Measurements from ENCODE around the gene SVIL. TPM values are rescaled to one million over a fixed set of nuclear protein-coding genes. Genes with fewer than 3 reads are reported as not detected.

The SVIL gene
- total and polyA plus RNA-seq, 2 donors (not counting 1 experiment from before 2014, with no cell fraction given), result 0.74 to 0.88 TPM

GRCh38 chr10:29479081-29479925, 155.5 kb downstream of the SVIL start:
- TF ChIP-seq, protein P1, sequence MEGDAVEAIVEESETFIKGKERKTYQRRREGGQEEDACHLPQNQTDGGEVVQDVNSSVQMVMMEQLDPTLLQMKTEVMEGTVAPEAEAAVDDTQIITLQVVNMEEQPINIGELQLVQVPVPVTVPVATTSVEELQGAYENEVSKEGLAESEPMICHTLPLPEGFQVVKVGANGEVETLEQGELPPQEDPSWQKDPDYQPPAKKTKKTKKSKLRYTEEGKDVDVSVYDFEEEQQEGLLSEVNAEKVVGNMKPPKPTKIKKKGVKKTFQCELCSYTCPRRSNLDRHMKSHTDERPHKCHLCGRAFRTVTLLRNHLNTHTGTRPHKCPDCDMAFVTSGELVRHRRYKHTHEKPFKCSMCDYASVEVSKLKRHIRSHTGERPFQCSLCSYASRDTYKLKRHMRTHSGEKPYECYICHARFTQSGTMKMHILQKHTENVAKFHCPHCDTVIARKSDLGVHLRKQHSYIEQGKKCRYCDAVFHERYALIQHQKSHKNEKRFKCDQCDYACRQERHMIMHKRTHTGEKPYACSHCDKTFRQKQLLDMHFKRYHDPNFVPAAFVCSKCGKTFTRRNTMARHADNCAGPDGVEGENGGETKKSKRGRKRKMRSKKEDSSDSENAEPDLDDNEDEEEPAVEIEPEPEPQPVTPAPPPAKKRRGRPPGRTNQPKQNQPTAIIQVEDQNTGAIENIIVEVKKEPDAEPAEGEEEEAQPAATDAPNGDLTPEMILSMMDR (IDR thresholded peaks at IDR 0.05), result no peak
- TF ChIP-seq EZH2 (IDR thresholded peaks at IDR 0.05; ENCODE audit: borderline replicate concordance, insufficient read depth, low read depth, low read length, poor library complexity, severe bottlenecking), result no peak

DNA sequence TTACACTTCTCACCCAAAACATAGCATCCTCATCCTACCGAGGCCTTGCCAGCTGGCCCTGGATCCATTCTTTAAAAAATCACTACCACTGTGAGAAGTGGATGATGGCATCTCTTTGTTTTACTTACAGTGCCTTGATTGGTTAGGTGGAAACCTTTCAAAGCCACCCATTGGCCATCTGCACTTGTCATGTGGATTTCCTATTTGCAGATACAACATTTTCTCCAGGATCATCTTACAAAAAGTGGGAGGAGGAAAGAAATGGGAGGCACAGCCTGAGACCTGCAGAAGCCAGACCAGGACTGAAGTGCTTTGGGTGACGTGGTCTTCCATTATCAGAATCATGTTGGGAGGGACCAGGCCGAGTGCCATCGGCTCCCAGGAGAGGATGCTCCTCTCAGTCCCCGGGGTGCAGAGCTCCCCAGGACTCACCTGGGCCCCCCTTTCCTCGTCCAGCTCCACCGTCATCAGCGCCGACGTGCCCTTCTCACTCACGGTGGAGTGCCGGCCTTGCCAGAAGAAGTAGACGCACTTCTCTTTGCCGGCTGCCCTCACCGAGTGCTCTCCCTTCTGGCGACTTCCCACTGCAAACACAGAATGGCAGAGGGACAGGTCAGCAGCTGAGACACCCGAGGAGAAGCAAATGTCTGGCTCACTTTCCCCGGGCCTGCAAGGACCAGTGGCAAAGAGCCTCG, 161.2 kb downstream of the SVIL start:
- no peaks in the 10 kb centered on the region for H3K27me3 ChIP-seq (replicated peaks in 1 of 4; ENCODE audit: control extremely low read depth in 1 of 4, control insufficient read depth in 3 of 4, insufficient read depth in 4 of 4, low read length in 3 of 4)
- POLR2A ChIA-PET, result no interaction called here
- H3K36me3 ChIP-seq (replicated peaks in 1 of 2; ENCODE audit: control extremely low read depth in 1 of 2, control insufficient read depth in 1 of 2, extremely low read depth in 1 of 2, insufficient read depth in 2 of 2, low read length in 1 of 2), result peaks cover 0 to 3% of the 10 kb centered on the region in 2 experiments
- intact Hi-C loops (cut with micrococcal nuclease), result no loop called here
- TF ChIP-seq EZH2 (IDR thresholded peaks at IDR 0.05; ENCODE audit: borderline replicate concordance, insufficient read depth, low read depth, low read length, poor library complexity, severe bottlenecking), result no peak
- TF ChIP-seq, protein P1 (IDR thresholded peaks at IDR 0.05), result no peak
- CTCF ChIA-PET, result no interaction called here
- peaks cover 0 to 6% (median 0%) of the 10 kb centered on the region in 3 donors for H3K9me3 ChIP-seq (ENCODE audit: control extremely low read depth in 1 of 3, control insufficient read depth in 2 of 3, insufficient read depth in 1 of 3, low read length in 2 of 3)
- ATAC-seq (ENCODE audit: low read depth) (no peak), DNase-seq (no peak)
- no peak overlapping the region for H3K9ac ChIP-seq (ENCODE audit: low read length)
- no peak overlapping the region for H3K4me3 Mint-ChIP-seq
- no peaks in the 10 kb centered on the region for H3K79me2 ChIP-seq (ENCODE audit: control insufficient read depth, insufficient read depth, low read length)
- no peaks in the 10 kb centered on the region for H3K4me1 ChIP-seq (ENCODE audit: control insufficient read depth in 2 of 2, insufficient read depth in 2 of 2, low read length in 2 of 2)
- 95% methylated on average over 15 of the region's 19 CpGs for WGBS (ENCODE audit: insufficient coverage)
- no peaks in the 10 kb centered on the region for H4K20me1 ChIP-seq (ENCODE audit: control insufficient read depth, insufficient read depth, low read length, poor library complexity, severe bottlenecking)
- no peaks in the 10 kb centered on the region for H3K9me3 Mint-ChIP-seq (ENCODE audit: insufficient read depth)
- no peaks in the 10 kb centered on the region for H3K27me3 Mint-ChIP-seq
- no peak overlapping the region for H3K27ac ChIP-seq (ENCODE audit: low read length in 2 of 2)
- H3K4me2 ChIP-seq (replicated peaks; ENCODE audit: low read depth, low read length, poor library complexity, severe bottlenecking), result no peak overlapping the region
- H2AFZ ChIP-seq (ENCODE audit: insufficient read depth, low read depth, low read length, poor library complexity, severe bottlenecking), result no peak overlapping the region
- no peaks in the 10 kb centered on the region for H3K4me1 Mint-ChIP-seq
- no peak overlapping the region for H3K27ac Mint-ChIP-seq
- H3K4me3 ChIP-seq (ENCODE audit: control extremely low read depth in 1 of 5, extremely low read depth in 1 of 5, insufficient read depth in 1 of 5, low read depth in 2 of 5, low read length in 4 of 5), result no peak overlapping the region

More at GRCh38 chr10:29479081-29479925, 155.5 kb downstream of the SVIL start:
- DNase-seq (no peak), ATAC-seq (ENCODE audit: low read depth) (no peak)
- Histone ChIP-seq H3K27me3 (replicated peaks in 1 of 4; ENCODE audit: control extremely low read depth in 1 of 4, control insufficient read depth in 3 of 4, insufficient read depth in 4 of 4, low read length in 3 of 4) (no peaks in the 10 kb centered on the region), H3K4me2 (replicated peaks; ENCODE audit: low read depth, low read length, poor library complexity, severe bottlenecking) (no peak overlapping the region), H3K36me3 (replicated peaks in 1 of 2; ENCODE audit: control extremely low read depth in 1 of 2, control insufficient read depth in 1 of 2, extremely low read depth in 1 of 2, insufficient read depth in 2 of 2, low read length in 1 of 2) (no peaks in the 10 kb centered on the region), H3K9ac (ENCODE audit: low read length) (no peak overlapping the region), H3K79me2 (ENCODE audit: control insufficient read depth, insufficient read depth, low read length) (no peaks in the 10 kb centered on the region), H3K27ac (ENCODE audit: low read length in 2 of 2) (no peak overlapping the region), H3K9me3 (ENCODE audit: control extremely low read depth in 1 of 3, control insufficient read depth in 2 of 3, insufficient read depth in 1 of 3, low read length in 2 of 3) (no peaks in the 10 kb centered on the region), H2AFZ (ENCODE audit: insufficient read depth, low read depth, low read length, poor library complexity, severe bottlenecking) (no peak overlapping the region), H4K20me1 (ENCODE audit: control insufficient read depth, insufficient read depth, low read length, poor library complexity, severe bottlenecking) (no peaks in the 10 kb centered on the region), H3K4me1 (ENCODE audit: control insufficient read depth in 2 of 2, insufficient read depth in 2 of 2, low read length in 2 of 2) (no peaks in the 10 kb centered on the region), H3K4me3 (ENCODE audit: control extremely low read depth in 1 of 5, extremely low read depth in 1 of 5, insufficient read depth in 1 of 5, low read depth in 2 of 5, low read length in 4 of 5) (peak overlapping the region in 1 of 5 experiments; percentile 12)
- CTCF ChIA-PET, result no interaction called here
- Mint-ChIP-seq H3K4me3 (no peak overlapping the region), H3K27ac (no peak overlapping the region), H3K4me1 (no peaks in the 10 kb centered on the region), H3K27me3 (no peaks in the 10 kb centered on the region), H3K9me3 (ENCODE audit: insufficient read depth) (no peaks in the 10 kb centered on the region)
- intact Hi-C loops (cut with micrococcal nuclease), result no loop called here
- WGBS (ENCODE audit: insufficient coverage), result 76% methylated on average over 11 of the region's 12 CpGs
- POLR2A ChIA-PET, result no interaction called here
